GM23338 (cell line): Measurements from ENCODE around the gene MASP2. TPM values are rescaled to one million over a fixed set of nuclear protein-coding genes. Genes with fewer than 3 reads are reported as not detected.
A peak's percentile ranks its signal among the peaks of the same experiment; 100 is the strongest.

Experiments
- ATAC-seq: fragments of 200-7000 bp; cut with Tn5 transposase; 3 replicates; pipeline ENCODE4 v1.9.1; 2020
- DNase-seq: peaks from one replicate; pipeline ENCODE4 v3.0.0-alpha.2; 2015; ENCODE audit warnings: low spot score
- H2AFZ ChIP-seq: fragments of 200-600 bp; sonication (generic); 2 replicates; pipeline ENCODE4 v1.8.0; 2016; ENCODE audit warnings: antibody characterized with exemption, mild to moderate bottlenecking, moderate library complexity
- H3F3A ChIP-seq: fragments of 200-600 bp; sonication (generic); replicated peaks from 2 replicates; pipeline ENCODE4 v1.8.0; 2017; ENCODE audit warnings: antibody characterized with exemption, mixed run types, low read depth
- H3K27ac ChIP-seq: fragments of 200-600 bp; sonication (generic); 2 replicates; pipeline ENCODE4 v1.6.1; 2016; ENCODE audit warnings: low read depth
- H3K27me3 ChIP-seq: fragments of 200-600 bp; sonication (generic); 2 replicates; pipeline ENCODE4 v1.8.0; 2016; ENCODE audit warnings: mild to moderate bottlenecking, mixed run types, moderate library complexity; ENCODE audit not compliant: insufficient read depth
- H3K36me3 ChIP-seq: fragments of 200-600 bp; sonication (generic); 2 replicates; pipeline ENCODE4 v1.8.0; 2016; ENCODE audit warnings: mild to moderate bottlenecking; ENCODE audit not compliant: insufficient read depth
- H3K4me1 ChIP-seq: fragments of 200-600 bp; sonication (generic); 2 replicates; pipeline ENCODE4 v1.8.0; 2016; ENCODE audit warnings: mild to moderate bottlenecking, moderate library complexity; ENCODE audit not compliant: insufficient read depth
- H3K4me2 ChIP-seq: fragments of 200-600 bp; sonication (generic); 2 replicates; pipeline ENCODE4 v1.7.1; 2017; ENCODE audit warnings: mixed run types
- H3K4me3 ChIP-seq: fragments of 200-600 bp; sonication (generic); 2 replicates; pipeline ENCODE4 v1.6.1; 2016; ENCODE audit warnings: mixed run types
- H3K79me2 ChIP-seq: fragments of 200-600 bp; sonication (generic); replicated peaks from 2 replicates; pipeline ENCODE4 v1.8.0; 2017; ENCODE audit warnings: mild to moderate bottlenecking; ENCODE audit not compliant: insufficient read depth
- H3K9me2 ChIP-seq: fragments of 200-600 bp; sonication (generic); 2 replicates; pipeline ENCODE4 v1.8.0; 2017; ENCODE audit not compliant: insufficient read depth
- H4K20me1 ChIP-seq: fragments of 200-600 bp; sonication (generic); replicated peaks from 2 replicates; pipeline ENCODE4 v1.8.0; 2017; ENCODE audit warnings: mild to moderate bottlenecking; ENCODE audit not compliant: insufficient read depth
- H3K27ac Mint-ChIP-seq: 2 replicates; pipeline ENCODE4 v1.8.0; 2020; ENCODE audit warnings: inconsistent platforms, mild to moderate bottlenecking, moderate library complexity, mixed read lengths
- H3K27me3 Mint-ChIP-seq: 3 replicates; pipeline ENCODE4 v1.8.0; 2022; ENCODE audit warnings: low read depth, mild to moderate bottlenecking, moderate library complexity, mixed read lengths, inconsistent platforms; ENCODE audit not compliant: insufficient read depth, poor library complexity
- H3K36me3 Mint-ChIP-seq: 3 replicates; pipeline ENCODE4 v1.8.0; 2021; ENCODE audit warnings: low read depth, mild to moderate bottlenecking, inconsistent platforms, moderate library complexity, mixed read lengths
- H3K4me1 Mint-ChIP-seq: 3 replicates; pipeline ENCODE4 v1.8.0; 2020; ENCODE audit warnings: mild to moderate bottlenecking, inconsistent platforms, mixed read lengths
- H3K4me3 Mint-ChIP-seq: 3 replicates; pipeline ENCODE4 v1.8.0; 2021; ENCODE audit warnings: moderate library complexity, mild to moderate bottlenecking, inconsistent platforms, mixed read lengths
- H3K9me3 Mint-ChIP-seq: 3 replicates; pipeline ENCODE4 v1.8.0; 2020; ENCODE audit warnings: moderate library complexity, mild to moderate bottlenecking, inconsistent platforms, mixed read lengths
- CREB1 ChIP-seq: fragments of 250-450 bp; sonication (Bioruptor Pico); IDR thresholded peaks from 2 replicates; pipeline ENCODE4 v1.5.0; 2020; ENCODE audit warnings: low read depth, mild to moderate bottlenecking, moderate library complexity
- JUNB ChIP-seq: IDR thresholded peaks from one replicate; pipeline ENCODE4 v1.6.1; 2016; ENCODE audit warnings: antibody characterized with exemption; ENCODE audit not compliant: unreplicated experiment
- STAT1 ChIP-seq: IDR thresholded peaks from one replicate; pipeline ENCODE4 v1.6.1; 2016; ENCODE audit warnings: antibody characterized with exemption; ENCODE audit not compliant: unreplicated experiment
- ZNF331 ChIP-seq: fragments of 250-450 bp; sonication (Bioruptor Pico); IDR thresholded peaks from 2 replicates; pipeline ENCODE4 v1.5.0; 2020; ENCODE audit warnings: low read depth, mild to moderate bottlenecking, moderate library complexity
- polyA plus RNA-seq: library from polyadenylated mRNA; unstranded; fragments of >200 nt; fragmentation: Nextera tagmentation; extraction: Ambion mirVana; gene quantifications from 2 replicates; pipeline ENCODE4 v1.2.1, GENCODE V29; 2016
- total RNA-seq: library from RNA; depleted of rRNA; stranded (reverse); fragments of >200 nt; shearing (Covaris generic); gene quantifications from 2 replicates; pipeline ENCODE4 v1.2.3, GENCODE V29; 2014
- TF ChIP-seq, protein P1 (sequence below): fragments of 250-450 bp; sonication (Bioruptor Pico); IDR thresholded peaks from 2 replicates; pipeline ENCODE4 v1.5.0; 2020; ENCODE audit warnings: mild to moderate bottlenecking, moderate library complexity
- TF ChIP-seq, protein P2 (sequence below): IDR thresholded peaks from 2 replicates; pipeline ENCODE4 v1.6.1; 2016; ENCODE audit warnings: antibody characterized with exemption
- TF ChIP-seq, protein P3 (sequence below): IDR thresholded peaks from one replicate; pipeline ENCODE4 v1.6.1; 2018; ENCODE audit warnings: antibody characterized with exemption; ENCODE audit not compliant: unreplicated experiment

The MASP2 gene
- total and polyA plus RNA-seq, 2 experiments from 2014 or later: 0.71 to 1.5 TPM

DNA sequence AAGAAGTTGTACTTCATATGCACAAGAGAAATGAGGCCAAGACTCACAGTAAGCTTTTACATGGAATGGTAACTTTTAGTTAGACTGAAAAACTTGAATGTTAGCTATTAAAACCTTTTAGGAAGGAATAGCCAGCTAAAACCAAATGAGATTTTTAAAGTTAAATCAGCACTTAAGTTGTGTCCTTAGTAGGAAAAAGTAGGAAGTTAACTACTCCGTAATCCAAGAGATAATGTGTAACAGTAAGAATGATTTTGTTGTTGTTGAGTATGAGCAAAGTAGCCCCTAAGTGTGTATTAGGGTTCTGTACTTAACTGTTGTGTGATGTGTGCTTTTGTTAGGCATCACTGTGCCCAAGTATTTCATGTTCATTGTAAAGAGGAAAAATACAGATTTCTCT is 21.4 kb downstream of the MASP2 start (continued):
- TF ChIP-seq, protein P1, sequence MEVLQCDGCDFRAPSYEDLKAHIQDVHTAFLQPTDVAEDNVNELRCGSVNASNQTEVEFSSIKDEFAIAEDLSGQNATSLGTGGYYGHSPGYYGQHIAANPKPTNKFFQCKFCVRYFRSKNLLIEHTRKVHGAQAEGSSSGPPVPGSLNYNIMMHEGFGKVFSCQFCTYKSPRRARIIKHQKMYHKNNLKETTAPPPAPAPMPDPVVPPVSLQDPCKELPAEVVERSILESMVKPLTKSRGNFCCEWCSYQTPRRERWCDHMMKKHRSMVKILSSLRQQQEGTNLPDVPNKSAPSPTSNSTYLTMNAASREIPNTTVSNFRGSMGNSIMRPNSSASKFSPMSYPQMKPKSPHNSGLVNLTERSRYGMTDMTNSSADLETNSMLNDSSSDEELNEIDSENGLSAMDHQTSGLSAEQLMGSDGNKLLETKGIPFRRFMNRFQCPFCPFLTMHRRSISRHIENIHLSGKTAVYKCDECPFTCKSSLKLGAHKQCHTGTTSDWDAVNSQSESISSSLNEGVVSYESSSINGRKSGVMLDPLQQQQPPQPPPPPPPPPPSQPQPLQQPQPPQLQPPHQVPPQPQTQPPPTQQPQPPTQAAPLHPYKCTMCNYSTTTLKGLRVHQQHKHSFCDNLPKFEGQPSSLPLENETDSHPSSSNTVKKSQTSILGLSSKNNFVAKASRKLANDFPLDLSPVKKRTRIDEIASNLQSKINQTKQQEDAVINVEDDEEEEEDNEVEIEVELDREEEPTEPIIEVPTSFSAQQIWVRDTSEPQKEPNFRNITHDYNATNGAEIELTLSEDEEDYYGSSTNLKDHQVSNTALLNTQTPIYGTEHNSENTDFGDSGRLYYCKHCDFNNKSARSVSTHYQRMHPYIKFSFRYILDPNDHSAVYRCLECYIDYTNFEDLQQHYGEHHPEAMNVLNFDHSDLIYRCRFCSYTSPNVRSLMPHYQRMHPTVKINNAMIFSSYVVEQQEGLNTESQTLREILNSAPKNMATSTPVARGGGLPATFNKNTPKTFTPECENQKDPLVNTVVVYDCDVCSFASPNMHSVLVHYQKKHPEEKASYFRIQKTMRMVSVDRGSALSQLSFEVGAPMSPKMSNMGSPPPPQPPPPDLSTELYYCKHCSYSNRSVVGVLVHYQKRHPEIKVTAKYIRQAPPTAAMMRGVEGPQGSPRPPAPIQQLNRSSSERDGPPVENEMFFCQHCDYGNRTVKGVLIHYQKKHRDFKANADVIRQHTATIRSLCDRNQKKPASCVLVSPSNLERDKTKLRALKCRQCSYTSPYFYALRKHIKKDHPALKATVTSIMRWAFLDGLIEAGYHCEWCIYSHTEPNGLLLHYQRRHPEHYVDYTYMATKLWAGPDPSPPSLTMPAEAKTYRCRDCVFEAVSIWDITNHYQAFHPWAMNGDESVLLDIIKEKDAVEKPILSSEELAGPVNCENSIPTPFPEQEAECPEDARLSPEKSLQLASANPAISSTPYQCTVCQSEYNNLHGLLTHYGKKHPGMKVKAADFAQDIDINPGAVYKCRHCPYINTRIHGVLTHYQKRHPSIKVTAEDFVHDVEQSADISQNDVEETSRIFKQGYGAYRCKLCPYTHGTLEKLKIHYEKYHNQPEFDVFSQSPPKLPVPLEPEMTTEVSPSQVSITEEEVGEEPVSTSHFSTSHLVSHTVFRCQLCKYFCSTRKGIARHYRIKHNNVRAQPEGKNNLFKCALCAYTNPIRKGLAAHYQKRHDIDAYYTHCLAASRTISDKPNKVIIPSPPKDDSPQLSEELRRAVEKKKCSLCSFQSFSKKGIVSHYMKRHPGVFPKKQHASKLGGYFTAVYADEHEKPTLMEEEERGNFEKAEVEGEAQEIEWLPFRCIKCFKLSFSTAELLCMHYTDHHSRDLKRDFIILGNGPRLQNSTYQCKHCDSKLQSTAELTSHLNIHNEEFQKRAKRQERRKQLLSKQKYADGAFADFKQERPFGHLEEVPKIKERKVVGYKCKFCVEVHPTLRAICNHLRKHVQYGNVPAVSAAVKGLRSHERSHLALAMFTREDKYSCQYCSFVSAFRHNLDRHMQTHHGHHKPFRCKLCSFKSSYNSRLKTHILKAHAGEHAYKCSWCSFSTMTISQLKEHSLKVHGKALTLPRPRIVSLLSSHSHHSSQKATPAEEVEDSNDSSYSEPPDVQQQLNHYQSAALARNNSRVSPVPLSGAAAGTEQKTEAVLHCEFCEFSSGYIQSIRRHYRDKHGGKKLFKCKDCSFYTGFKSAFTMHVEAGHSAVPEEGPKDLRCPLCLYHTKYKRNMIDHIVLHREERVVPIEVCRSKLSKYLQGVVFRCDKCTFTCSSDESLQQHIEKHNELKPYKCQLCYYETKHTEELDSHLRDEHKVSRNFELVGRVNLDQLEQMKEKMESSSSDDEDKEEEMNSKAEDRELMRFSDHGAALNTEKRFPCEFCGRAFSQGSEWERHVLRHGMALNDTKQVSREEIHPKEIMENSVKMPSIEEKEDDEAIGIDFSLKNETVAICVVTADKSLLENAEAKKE (CRISPR knock-in tag): no peak
- TF ChIP-seq STAT1 (no peak), CREB1 (CRISPR knock-in tag) (no peak)

DNA sequence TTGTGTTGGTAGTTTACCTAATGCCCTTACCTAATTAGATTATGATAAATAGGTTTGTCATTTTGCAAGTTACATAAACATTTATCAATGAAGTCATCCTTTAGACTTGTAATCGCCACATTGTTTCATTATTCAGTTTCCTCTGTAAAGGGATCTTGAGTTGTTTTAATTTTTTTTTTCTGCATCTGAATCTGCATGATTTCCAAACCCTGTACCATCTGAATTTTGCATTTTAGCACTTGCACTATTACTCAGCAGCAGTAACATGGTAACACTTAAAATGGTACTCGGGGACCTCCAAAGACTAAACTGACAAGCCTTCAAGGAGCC is 22.2 kb downstream of the MASP2 start:
- DNase-seq (no peak), ATAC-seq (no peak)
- Histone ChIP-seq H3K4me3 (no peak overlapping the region), H3K36me3 (peaks cover 70% of the 10 kb centered on the region), H3K4me2 (no peak overlapping the region), H3F3A (peaks cover 47% of the 10 kb centered on the region), H3K27me3 (no peaks in the 10 kb centered on the region), H3K9me2 (no peaks in the 10 kb centered on the region), H3K27ac (peak overlapping the region; percentile 33; the same call in 1 of the 2 replicates), H3K79me2 (peaks cover 13% of the 10 kb centered on the region; the same call in 1 of the 2 replicates), H4K20me1 (peaks cover 49% of the 10 kb centered on the region), H2AFZ (no peak overlapping the region), H3K4me1 (no peaks in the 10 kb centered on the region)
- no peak overlapping the region; the same call in 1 of the 2 replicates for H3K27ac Mint-ChIP-seq
- H3K36me3 Mint-ChIP-seq: peaks cover 88% of the 10 kb centered on the region
- no peaks in the 10 kb centered on the region for H3K9me3 Mint-ChIP-seq
- H3K27me3 Mint-ChIP-seq: no peaks in the 10 kb centered on the region
- no peak overlapping the region for H3K4me3 Mint-ChIP-seq
- H3K4me1 Mint-ChIP-seq: no peaks in the 10 kb centered on the region; the same call in 2 of the 3 replicates
- TF ChIP-seq JUNB: no peak
- TF ChIP-seq, protein P2, sequence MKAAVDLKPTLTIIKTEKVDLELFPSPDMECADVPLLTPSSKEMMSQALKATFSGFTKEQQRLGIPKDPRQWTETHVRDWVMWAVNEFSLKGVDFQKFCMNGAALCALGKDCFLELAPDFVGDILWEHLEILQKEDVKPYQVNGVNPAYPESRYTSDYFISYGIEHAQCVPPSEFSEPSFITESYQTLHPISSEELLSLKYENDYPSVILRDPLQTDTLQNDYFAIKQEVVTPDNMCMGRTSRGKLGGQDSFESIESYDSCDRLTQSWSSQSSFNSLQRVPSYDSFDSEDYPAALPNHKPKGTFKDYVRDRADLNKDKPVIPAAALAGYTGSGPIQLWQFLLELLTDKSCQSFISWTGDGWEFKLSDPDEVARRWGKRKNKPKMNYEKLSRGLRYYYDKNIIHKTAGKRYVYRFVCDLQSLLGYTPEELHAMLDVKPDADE: no peak
- no peak for TF ChIP-seq CREB1 (CRISPR knock-in tag)
- no peak for TF ChIP-seq ZNF331 (CRISPR knock-in tag)
- TF ChIP-seq, protein P3, sequence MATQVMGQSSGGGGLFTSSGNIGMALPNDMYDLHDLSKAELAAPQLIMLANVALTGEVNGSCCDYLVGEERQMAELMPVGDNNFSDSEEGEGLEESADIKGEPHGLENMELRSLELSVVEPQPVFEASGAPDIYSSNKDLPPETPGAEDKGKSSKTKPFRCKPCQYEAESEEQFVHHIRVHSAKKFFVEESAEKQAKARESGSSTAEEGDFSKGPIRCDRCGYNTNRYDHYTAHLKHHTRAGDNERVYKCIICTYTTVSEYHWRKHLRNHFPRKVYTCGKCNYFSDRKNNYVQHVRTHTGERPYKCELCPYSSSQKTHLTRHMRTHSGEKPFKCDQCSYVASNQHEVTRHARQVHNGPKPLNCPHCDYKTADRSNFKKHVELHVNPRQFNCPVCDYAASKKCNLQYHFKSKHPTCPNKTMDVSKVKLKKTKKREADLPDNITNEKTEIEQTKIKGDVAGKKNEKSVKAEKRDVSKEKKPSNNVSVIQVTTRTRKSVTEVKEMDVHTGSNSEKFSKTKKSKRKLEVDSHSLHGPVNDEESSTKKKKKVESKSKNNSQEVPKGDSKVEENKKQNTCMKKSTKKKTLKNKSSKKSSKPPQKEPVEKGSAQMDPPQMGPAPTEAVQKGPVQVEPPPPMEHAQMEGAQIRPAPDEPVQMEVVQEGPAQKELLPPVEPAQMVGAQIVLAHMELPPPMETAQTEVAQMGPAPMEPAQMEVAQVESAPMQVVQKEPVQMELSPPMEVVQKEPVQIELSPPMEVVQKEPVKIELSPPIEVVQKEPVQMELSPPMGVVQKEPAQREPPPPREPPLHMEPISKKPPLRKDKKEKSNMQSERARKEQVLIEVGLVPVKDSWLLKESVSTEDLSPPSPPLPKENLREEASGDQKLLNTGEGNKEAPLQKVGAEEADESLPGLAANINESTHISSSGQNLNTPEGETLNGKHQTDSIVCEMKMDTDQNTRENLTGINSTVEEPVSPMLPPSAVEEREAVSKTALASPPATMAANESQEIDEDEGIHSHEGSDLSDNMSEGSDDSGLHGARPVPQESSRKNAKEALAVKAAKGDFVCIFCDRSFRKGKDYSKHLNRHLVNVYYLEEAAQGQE: no peak
